NCI-H2171 treated with DMSO at 0.1 percent for 48 hours (cell line): ENCODE measurements around the gene EN1.

Experiments used
- DNase-seq: peaks from one replicate; lab custom pipeline; 2025; lab: John Stamatoyannopoulos, UW

EN1 gene

DNA sequence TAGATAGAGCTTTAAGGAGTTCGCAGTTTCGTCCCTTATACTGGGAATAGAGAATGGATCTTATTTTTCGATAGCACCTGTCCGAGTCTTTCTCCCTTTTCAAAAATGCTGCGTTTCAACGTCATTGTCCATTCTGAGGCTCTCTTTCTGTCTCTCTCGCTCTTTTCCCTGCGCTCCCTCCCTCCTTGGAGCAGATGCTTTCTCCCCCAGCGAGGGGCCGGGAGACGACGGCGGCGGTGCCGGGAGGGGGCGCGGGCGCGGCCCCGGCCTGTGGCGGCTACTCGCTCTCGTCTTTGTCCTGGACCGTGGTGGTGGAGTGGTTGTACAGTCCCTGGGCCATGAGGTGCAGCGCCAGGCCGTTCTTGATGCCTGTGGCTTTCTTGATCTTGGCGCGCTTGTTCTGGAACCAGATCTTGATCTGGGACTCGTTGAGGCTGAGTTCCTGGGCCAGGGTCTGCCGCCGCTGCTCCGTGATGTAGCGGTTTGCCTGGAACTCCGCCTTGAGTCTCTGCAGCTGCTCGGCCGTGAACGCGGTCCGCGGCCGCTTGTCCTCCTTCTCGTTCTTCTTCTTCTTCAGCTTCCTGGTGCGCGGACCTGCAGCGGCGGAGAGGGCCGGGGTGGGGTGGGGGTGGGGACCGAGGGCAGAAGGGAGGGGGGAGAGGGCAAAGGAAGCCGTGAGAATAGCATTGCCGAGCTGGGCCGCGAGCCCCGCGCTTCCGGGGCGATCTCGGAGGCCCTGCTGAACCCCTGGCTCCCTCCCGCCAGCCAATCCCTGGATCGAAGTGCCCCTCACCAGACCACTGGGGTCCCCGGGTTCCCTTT, 4.6 kb downstream of the EN1 start:
- no peak for DNase-seq

DNA sequence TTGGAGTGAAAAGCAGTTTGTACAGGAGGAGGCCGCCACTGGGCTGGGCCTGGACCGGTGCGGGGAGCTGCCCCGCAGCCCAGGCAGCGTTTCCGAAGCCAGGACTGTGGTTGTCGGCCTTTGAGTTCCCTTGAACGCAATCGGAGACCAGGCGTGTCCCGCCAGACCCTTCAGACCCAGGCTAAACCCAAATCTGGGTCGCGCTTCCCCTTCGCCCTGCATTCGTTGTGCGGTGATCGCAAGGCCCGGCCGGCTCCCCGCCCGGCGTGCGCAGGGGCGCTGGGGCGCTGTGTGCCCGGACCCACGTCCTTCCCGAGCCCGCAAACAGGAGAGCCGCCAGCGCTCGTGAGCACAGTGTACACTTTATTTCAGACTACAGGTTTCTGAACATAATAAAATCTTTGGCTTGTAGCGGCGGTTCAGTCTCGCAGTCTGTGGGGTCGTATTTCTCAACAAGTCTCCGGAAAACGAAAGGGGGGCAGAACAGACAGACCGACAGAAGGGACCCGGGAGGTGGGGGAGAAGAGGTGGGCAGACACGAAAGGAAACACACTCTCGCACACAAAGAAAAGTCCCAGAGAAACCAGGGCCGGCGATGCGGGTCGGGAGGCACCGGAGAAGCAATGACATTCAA, 5.5 kb downstream of the EN1 start:
- DNase-seq, result no peak

DNA sequence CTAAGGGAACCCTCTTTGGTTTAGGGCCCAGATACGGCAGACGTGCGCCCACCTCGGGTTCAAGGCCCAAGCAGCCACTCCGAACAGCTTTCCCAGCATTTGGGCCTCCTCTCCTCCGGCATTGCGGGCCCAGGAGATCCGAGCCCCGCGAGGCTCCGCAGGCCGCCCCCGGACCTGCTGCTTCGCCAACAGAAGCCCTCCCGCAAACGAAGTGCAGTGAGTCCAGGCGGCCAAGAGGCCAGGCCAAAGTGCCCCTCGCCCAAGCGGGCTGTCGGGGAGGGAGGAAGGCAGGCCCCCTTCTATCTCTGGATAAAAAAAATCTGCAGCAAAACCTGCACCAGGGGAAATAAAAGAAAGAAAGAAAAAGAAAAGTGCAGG, 6.0 kb downstream of the EN1 start:
- no peak for DNase-seq

DNA sequence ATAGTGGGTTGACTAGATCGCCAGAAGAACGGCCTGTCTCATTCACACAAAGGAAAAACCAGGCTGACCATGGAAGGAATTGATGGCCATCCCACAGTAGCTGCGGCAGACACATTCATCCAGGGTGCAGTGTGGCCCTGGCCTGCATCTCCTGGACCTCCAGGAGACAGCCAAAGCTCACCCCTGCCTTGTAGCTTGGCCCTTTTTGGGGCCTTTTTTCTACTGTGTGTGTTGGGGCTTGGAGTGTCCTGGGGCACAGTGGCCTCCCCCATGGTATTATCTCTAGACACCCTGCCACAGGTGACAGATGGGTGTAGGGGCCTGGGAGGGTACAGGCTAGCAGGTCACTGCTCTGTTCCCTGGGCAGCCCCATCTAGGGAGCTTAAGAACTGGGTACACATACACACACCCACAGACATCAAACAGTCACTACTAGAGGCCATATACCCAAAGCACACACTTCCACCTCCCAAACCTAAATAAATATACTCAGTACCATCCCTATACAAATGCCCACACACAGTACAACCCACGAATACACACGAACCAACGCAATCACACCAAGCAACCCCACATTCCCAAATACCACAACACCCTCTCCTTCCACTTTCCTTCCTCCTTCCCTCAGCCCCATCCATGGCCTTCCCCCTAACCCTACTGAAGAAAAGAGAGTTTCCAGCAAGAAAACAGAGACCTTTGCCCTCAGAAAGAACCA, 8.6 kb downstream of the EN1 start:
- DNase-seq, result no peak

DNA sequence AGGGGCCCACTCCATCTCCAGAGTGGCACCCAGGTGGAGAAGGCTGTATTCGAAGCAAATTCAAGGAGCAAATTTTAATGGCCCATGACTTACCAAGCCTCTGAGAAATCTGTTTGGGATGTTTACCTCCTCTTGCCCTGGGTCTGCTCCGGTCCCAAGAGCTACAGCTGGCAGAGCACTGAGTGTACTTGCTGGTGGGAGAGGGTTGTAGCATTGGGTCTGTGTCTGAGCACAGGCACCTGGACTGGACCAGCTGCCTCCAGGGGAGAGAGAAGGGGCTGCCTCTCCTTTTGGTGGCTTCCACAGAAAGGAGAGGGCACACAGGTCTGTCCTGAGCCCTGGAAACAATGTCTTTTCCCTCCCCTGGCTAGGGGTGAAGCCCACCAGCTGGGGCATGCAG, 9.8 kb downstream of the EN1 start:
- no peak for DNase-seq

DNA sequence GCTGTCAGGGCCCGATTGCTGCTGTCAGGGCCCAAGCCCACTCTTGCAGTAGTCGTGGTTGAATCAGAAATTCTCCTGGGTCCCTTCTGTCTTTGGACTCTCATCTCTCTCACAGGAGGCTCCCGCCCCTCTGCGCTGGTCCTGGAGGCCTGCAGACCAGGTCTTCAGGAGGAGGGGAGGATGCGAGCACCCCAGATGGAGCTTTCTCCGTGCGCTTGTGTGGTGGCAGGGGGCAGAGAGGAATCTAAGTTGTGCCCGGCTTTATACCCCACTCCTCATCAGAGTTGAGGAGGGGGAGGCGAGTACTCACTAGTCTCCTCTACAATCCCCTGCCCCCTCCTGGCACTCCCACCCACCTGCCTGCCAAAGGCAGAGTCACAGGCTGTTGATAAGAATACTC, 10.4 kb downstream of the EN1 start:
- DNase-seq, result no peak

DNA sequence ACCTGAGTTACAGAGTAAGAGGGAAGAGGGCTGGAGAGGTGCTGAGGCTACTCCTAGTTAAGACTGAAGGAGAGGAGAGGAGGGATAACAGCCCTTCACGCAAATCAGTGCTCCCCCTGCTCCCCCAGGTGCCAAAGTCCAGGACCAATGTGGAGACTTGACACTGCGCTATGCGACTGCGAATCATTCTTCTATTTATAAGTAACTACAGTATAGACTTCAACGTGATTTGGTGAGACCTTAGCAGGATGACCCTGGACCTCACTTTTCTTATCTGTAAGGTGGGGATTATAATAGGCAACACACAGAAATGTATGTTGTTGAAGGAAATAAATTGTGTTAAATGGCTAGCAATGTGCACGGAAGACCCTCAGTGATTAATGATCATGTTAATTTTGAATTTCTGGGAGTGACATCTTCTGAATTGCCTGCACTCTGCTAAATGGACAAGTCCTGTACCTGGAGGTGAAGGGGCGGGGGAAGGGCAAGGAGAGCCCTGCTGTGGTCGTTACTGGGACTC, 11.0 kb downstream of the EN1 start:
- no peak for DNase-seq

DNA sequence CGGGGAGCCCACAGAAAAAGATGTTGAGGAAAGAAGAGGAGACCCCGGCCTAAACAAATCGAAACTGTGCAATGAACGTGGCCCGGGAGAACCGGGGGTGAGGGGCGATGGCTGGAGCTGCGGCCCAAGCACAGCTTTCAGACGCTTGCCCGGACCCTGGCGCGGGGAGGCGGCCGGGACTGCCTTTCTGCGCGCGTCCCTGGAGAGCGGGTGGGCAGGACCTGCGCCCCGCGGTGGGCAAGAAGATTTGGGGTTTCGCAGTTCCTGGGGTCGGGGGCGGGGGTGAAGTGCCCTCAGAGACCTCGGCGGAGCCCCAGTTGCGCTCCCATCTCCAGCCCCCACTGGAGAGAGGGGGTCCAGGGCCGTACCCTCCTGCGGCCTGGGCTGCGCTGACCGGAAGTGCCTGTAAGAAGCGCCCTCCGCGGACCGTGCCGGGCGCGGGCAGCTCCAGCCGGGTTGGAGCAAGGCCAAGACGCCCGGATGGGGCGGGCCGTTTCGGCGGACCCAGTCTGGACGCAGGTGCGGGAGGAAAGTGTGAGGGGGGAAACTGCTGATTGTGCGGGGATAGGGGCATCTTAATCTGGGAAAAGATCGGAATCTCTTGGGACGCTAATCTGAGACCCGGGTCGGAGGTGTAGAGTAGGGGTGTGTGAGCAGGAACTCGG, 11.6 kb downstream of the EN1 start:
- no peak for DNase-seq

DNA sequence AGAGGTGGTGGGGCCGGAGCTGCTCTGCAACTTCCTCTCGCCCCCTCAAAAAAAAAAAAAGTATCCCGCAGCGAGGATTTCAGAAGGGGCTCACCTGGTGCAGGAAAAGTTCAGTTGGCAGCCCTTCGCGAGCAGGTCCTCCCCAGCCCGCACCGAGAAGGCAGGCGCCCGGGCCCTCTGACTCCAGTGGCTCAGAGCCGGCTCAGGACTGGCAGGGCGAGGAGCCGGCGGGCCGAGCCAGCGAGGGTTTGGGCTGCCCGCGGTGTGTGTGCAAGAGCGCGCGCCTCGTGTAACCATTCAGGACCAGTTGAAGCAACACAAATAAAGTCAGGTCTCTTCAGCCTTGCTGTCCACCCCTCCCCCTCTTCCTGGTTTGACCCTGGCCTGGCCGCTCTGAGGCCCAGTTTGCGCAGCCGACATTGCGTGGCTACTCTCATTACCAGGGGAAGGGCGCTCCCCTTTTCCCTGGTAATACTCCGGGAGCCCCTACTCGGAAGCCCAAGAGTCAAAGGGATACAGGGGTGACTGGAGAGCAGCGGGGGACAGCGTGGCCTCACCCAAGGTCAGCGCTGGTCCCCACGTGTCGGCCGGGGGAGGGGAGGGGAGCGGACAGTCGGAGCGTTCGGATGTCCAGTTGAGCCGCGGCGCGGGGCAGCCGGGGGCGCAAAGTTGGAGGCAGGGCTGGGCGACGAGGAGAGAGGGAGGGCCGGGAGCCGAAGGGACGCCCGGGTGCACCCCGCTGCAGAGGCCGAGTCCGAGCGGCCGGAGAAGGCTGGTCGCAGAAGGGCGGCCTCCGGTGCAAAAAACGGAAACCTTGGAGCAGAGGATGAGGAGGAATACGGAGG, 12.3 kb downstream of the EN1 start:
- DNase-seq, result no peak

- DNase-seq, result no peak
Measured at GRCh38 chr2:118834440-118834810, 13.0 kb downstream of the EN1 start.

DNA sequence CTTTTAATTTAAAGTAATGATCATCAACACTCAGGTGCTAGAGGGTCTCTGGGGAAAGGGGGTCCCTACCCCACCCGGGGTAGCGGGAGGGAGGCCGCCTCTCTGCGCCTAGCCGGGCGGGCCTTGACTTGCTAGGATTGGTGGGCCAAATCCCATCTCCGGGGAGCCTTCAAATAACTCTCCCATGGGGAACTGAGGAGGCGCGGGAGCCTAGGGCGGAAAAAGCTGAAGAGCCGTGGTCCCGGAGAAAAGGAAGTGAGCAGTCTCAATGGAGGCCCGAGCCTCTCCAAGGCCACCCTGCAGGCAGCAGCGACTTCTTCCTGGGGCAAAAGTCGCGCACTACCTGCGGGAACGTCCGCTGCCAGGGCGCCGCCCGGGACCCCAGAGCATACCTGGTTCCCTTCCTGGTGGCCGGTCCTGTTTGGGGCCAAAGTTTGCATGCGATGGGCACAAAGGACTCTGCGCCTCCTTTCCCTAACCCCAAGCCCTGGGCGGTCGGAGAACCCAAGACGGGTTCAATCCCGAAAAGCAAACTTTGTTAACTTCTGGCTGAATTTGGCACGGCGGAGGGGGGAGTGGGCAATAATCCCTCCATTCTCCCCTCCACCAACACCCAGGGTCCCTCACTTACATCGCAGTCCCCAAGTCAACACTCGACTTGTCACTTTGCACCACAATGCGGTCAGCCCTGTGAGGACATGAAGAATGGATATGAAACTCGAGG, 13.6 kb downstream of the EN1 start:
- no peak for DNase-seq

GRCh38 chr2:118832791-118833715, 14.4 kb downstream of the EN1 start:
- no peak for DNase-seq

DNA sequence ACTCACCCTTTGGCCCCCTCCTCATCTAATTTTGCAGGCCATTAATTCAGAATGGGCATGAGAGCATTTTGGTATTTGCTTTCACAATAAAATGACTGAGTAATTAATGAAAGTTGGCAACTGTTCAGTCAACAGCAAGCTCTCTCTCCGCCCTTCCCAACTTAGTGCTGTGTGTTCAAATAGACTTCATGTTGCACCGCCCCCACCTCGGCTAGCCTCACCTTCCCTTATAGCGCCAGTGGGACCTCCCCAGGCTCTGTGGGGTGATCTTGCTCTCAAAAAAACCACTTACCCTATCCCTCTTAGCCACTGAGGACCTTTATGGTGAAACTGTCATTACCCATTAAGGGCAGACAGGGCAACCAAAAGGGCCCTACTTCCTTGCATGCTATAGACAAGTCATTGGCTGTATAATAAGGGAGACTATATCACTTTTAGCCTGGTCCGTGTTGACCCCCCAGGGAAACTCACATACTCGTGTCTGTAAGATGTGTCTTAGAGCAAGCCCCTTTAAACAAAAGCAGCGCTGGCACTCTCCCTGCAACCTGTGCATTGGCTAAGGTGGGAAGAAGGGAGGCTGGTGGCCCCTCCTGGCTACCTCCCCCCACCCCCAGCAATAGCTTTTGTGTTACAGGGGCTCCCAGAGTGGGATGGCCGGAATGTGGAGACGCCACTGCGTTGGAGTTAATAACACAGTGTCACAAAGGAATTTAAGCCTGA, 15.2 kb downstream of the EN1 start:
- DNase-seq, result no peak

DNA sequence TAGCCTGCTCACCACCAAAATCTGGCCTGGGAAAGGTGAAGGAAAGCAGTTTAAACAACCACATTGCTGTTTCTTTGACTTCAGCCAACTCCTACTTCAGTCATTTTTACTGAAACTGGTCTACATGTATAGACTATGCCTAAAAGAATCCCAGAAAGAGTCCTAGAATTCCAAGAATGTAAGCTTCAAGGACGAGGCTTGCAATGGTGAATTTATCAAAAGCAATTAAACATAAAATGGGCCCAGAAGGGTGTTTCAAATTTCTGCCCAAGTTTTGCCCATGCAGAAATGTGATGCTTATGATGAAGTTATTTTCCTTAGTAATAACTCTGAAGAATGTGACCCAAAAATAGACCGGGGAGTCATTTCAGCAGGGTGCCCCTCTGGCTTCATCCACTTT, 16.6 kb downstream of the EN1 start:
- no peak for DNase-seq

GRCh38 chr2:118830118-118830517, 17.3 kb downstream of the EN1 start:
- DNase-seq, result no peak

DNA sequence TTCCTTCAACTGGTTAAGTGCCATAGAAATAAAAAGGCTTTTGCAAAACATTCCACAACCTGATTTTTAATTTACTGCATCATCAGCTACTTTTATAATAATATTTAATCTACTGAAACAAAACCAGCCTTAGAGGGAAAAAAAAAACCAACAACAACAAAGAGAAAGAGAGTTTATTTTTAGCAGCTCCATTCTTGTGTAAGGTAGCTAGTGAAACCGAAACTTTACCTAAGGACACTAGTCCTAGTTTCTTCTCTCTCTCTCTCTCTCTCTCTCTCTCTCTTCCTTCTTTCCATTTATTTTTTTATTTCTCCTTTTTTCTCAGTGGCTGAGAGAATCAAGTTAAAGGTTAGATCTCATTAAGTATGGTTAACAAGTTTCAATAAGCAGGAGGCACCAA, 21.4 kb downstream of the EN1 start:
- no peak for DNase-seq

- DNase-seq, result no peak
Measured at GRCh38 chr2:118823633-118824032, 23.8 kb downstream of the EN1 start.

DNA sequence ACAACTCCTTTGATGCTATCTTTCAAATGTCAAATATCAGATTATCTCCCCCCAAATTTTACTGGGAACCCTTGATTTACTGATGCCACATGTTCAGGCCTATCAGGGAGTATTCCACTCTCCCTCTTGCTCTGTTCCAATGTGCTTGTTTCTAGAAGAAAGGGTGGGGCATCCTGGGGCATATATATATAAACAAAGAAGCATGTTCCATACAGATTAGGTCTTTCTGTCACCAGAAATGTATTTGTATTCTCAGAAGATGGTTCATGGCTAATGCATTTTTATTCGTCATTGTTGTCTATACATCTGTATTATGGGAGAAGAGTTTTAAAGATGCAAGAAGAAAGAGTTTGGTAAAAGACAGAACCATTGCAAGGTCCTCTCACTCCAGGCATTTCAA, 24.9 kb downstream of the EN1 start:
- DNase-seq, result no peak

DNA sequence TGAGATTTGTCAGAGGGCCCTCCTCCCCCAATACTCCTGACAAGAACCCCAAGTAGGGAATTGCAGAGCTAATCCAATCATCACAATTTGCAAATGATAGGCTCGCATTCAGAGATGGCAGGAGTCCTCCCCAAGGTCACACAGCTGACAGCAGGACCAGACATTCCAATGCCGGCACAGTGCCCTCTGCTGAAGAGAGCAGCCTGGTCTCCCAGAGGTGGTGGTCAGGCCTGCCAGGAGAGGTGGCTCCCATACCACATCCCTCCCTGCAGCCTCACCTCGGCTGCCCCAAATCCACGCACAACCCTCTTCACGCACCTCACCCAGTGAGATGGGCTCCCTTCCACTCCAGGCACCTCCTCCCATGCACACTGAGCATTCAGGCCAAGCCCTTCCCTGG, 25.4 kb downstream of the EN1 start:
- DNase-seq, result no peak
